GM12878 (cell line): Measurements from ENCODE around the gene STK11.

Experiments
- ATF2 ChIP-seq: IDR thresholded peaks from 2 replicates; pipeline ENCODE4 v1.6.1; 2012; ENCODE audit warnings: low read length, inconsistent platforms
- ELK1 ChIP-seq: IDR thresholded peaks from 2 replicates; pipeline ENCODE4 v1.6.1; 2012; ENCODE audit warnings: low read depth, low read length, improper control_type of control experiment
- EZH2 ChIP-seq: IDR thresholded peaks from 2 replicates; pipeline ENCODE4 v1.6.1; 2012; ENCODE audit warnings: low read depth, mild to moderate bottlenecking, control low read depth, inconsistent platforms, low read length, borderline replicate concordance; ENCODE audit not compliant: control insufficient read depth
- GABPA ChIP-seq: IDR thresholded peaks from 2 replicates; pipeline ENCODE4 v1.6.1; 2014; ENCODE audit warnings: antibody characterized with exemption, low read depth, mild to moderate bottlenecking, inconsistent platforms
- JUND ChIP-seq: IDR thresholded peaks from 2 replicates; pipeline ENCODE4 v1.6.1; 2012; ENCODE audit warnings: low read depth, mild to moderate bottlenecking, low read length, improper control_type of control experiment, moderate library complexity
- NBN ChIP-seq: fragments of 450-650 bp; IDR thresholded peaks from 2 replicates; pipeline ENCODE4 v1.6.1; 2016
- NFIC ChIP-seq: IDR thresholded peaks from 2 replicates; pipeline ENCODE4 v1.6.1; 2012; ENCODE audit warnings: low read depth, mild to moderate bottlenecking, inconsistent platforms, low read length, moderate library complexity
- POLR2A ChIP-seq: IDR thresholded peaks from 2 replicates; pipeline ENCODE4 v1.6.1; 2011; ENCODE audit warnings: low read depth, mild to moderate bottlenecking, low read length
- ZNF687 ChIP-seq: fragments of 450-650 bp; IDR thresholded peaks from 2 replicates; pipeline ENCODE4 v1.6.1; 2017; ENCODE audit warnings: mild to moderate bottlenecking, moderate library complexity
- ZZZ3 ChIP-seq: IDR thresholded peaks from 2 replicates; pipeline ENCODE4 v1.6.1; 2011; ENCODE audit warnings: low read depth; ENCODE audit not compliant: control insufficient read depth, insufficient read length
- TF ChIP-seq, protein P1 (sequence below), 3 experiments: IDR thresholded peaks in 2 of 3; conservative IDR thresholded peaks in 1 of 3; 2 replicates each; pipeline ENCODE4 v1.5.1; 2011; ENCODE audit warnings: low read depth in 3 of 3, low read length in 3 of 3, mild to moderate bottlenecking in 3 of 3, control low read depth in 2 of 3, moderate library complexity in 2 of 3, inconsistent platforms in 1 of 3, mixed read lengths in 1 of 3; ENCODE audit not compliant: control insufficient read depth in 2 of 3, insufficient read depth in 1 of 3; ENCODE audit errors: extremely low read depth in 1 of 3

GRCh38 chr19:1199531-1199930 lies 6.0 kb upstream of the STK11 start:
- TF ChIP-seq ATF2, result no peak
- TF ChIP-seq POLR2A, result no peak
- no peak for TF ChIP-seq EZH2
- TF ChIP-seq JUND, result no peak
- no peak for TF ChIP-seq ELK1
- no peak for TF ChIP-seq GABPA
- no peak for TF ChIP-seq ZNF687
- no peak for TF ChIP-seq NFIC
- TF ChIP-seq NBN, result no peak
- no peak for TF ChIP-seq ZZZ3
- TF ChIP-seq, protein P1, sequence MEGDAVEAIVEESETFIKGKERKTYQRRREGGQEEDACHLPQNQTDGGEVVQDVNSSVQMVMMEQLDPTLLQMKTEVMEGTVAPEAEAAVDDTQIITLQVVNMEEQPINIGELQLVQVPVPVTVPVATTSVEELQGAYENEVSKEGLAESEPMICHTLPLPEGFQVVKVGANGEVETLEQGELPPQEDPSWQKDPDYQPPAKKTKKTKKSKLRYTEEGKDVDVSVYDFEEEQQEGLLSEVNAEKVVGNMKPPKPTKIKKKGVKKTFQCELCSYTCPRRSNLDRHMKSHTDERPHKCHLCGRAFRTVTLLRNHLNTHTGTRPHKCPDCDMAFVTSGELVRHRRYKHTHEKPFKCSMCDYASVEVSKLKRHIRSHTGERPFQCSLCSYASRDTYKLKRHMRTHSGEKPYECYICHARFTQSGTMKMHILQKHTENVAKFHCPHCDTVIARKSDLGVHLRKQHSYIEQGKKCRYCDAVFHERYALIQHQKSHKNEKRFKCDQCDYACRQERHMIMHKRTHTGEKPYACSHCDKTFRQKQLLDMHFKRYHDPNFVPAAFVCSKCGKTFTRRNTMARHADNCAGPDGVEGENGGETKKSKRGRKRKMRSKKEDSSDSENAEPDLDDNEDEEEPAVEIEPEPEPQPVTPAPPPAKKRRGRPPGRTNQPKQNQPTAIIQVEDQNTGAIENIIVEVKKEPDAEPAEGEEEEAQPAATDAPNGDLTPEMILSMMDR (IDR thresholded peaks at IDR 0.05 in 2 of 3, conservative IDR thresholded peaks at IDR 0.05 in 1 of 3; ENCODE audit: control insufficient read depth in 2 of 3, extremely low read depth in 1 of 3, insufficient read depth in 1 of 3, low read depth in 3 of 3, low read length in 3 of 3), result no peak
